ENCODE data around the gene PIWIL1. TPM values are rescaled to one million over a fixed set of nuclear protein-coding genes. Genes with fewer than 3 reads are reported as not detected.

PIWIL1 gene
- total and polyA plus RNA-seq, 2 experiments from 2014 or later, result not detected

DNA sequence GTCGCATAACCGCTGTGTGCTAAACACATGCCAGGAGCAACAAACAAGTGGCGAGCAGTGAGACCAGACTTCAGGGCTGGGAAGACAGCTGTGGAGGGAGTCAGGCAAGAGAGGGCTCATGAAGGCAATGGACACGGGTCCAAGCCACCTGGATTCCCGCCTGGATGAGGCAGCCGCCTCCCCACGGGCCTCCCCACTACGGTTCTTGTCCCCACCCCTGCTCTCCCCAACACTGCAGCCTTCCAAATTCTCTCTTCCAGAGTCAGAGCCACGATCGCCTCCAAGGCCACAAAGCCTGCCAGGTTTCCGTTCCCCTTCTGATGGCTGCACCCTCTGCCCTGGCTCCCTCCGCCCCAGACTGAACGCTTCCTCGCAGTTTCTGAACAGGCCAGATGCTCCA lies 36.1 kb upstream of the PIWIL1 start:
- 14 to 16% methylated on average over 13 to 14 of the region's 14 CpGs for WGBS, 2 experiments (ENCODE audit: low coverage in 1 of 2, low lambda C conversion rate in 2 of 2, missing lambda C conversion rate in 2 of 2)
- H3K36me3 ChIP-seq (ENCODE audit: low read depth), result no peaks in the 10 kb centered on the region

GRCh38 chr12:130303781-130304180 lies 33.9 kb upstream of the PIWIL1 start:
- Histone ChIP-seq H3K9me3 (ENCODE audit: low read depth) (no peaks in the 10 kb centered on the region), H3K4me1 (ENCODE audit: insufficient read depth) (no peaks in the 10 kb centered on the region), H3F3A (ENCODE audit: insufficient read depth) (no peaks in the 10 kb centered on the region), H3K79me2 (ENCODE audit: insufficient read depth) (no peaks in the 10 kb centered on the region), H3K4me2 (ENCODE audit: unreplicated experiment) (no peak overlapping the region), H2AFZ (no peak overlapping the region), H4K20me1 (ENCODE audit: insufficient read depth) (no peaks in the 10 kb centered on the region), H3K9me2 (ENCODE audit: insufficient read depth) (no peaks in the 10 kb centered on the region), H3K36me3 (ENCODE audit: low read depth) (no peaks in the 10 kb centered on the region), H3K9ac (no peak overlapping the region), H3K27ac (no peak overlapping the region), H3K27me3 (replicated peaks; ENCODE audit: insufficient read depth) (no peaks in the 10 kb centered on the region), H3K4me3 (no peak overlapping the region)
- 57 to 70% methylated on average over 8 of the region's 8 CpGs for WGBS, 2 experiments (ENCODE audit: low coverage in 1 of 2, low lambda C conversion rate in 2 of 2, missing lambda C conversion rate in 2 of 2)
- in situ Hi-C loops (cut with MboI), result no loop called here
- no peak for TF ChIP-seq EZH2phosphoT487 (IDR thresholded peaks at IDR 0.05; ENCODE audit: insufficient read depth, low read depth)
- TF ChIP-seq EZH2 (IDR thresholded peaks at IDR 0.05; ENCODE audit: insufficient read depth, poor library complexity, severe bottlenecking), result no peak
- DNase-seq, result no peak

More for the DNA sequence above, 36.1 kb upstream of the PIWIL1 start:
- no peak overlapping the region for H3K4me2 ChIP-seq (ENCODE audit: unreplicated experiment)
- no peak overlapping the region for H2AFZ ChIP-seq
- no peak overlapping the region for H3K4me3 ChIP-seq
- TF ChIP-seq EZH2 (IDR thresholded peaks at IDR 0.05; ENCODE audit: insufficient read depth, poor library complexity, severe bottlenecking) (no peak), EZH2phosphoT487 (IDR thresholded peaks at IDR 0.05; ENCODE audit: insufficient read depth, low read depth) (no peak)
- no peaks in the 10 kb centered on the region for H4K20me1 ChIP-seq (ENCODE audit: insufficient read depth)
- no peaks in the 10 kb centered on the region for H3K79me2 ChIP-seq (ENCODE audit: insufficient read depth)
- no peaks in the 10 kb centered on the region for H3K9me2 ChIP-seq (ENCODE audit: insufficient read depth)
- no peak overlapping the region for H3K27ac ChIP-seq
- DNase-seq, result no peak
- in situ Hi-C loops (cut with MboI), result no loop called here
- no peaks in the 10 kb centered on the region for H3F3A ChIP-seq (ENCODE audit: insufficient read depth)
- H3K4me1 ChIP-seq (ENCODE audit: insufficient read depth), result no peaks in the 10 kb centered on the region
- no peaks in the 10 kb centered on the region for H3K27me3 ChIP-seq (replicated peaks; ENCODE audit: insufficient read depth)
- H3K9me3 ChIP-seq (ENCODE audit: low read depth), result no peaks in the 10 kb centered on the region
- H3K9ac ChIP-seq, result no peak overlapping the region

DNA sequence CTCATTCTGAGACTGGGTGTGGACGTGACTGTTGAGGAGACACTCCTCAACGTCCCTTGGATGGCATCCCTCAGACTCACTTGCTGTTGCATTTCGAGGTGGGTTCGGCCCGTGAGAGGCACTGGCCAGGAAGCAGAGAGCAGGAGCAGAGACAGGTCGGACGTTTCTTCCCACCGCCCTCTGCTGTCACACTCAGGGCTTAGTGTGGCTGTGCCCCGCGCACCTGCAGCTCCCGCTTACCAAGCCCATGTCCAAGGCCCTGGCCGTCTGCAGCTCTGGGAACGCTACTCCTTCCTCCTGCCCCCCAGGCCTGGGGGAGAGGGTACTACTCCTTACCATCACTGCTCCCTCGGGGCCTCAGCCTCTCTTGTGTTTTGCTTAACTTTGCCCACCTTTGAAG lies 29.8 kb upstream of the PIWIL1 start:
- 47 to 60% methylated on average over 14 of the region's 14 CpGs for WGBS, 2 experiments (ENCODE audit: low coverage in 1 of 2, low lambda C conversion rate in 2 of 2, missing lambda C conversion rate in 2 of 2)
- in situ Hi-C loops (cut with MboI), result no loop called here
- Histone ChIP-seq H3K9ac (no peak overlapping the region), H3K27ac (no peak overlapping the region), H3K4me3 (no peak overlapping the region), H3K79me2 (ENCODE audit: insufficient read depth) (no peaks in the 10 kb centered on the region), H4K20me1 (ENCODE audit: insufficient read depth) (no peaks in the 10 kb centered on the region), H3K36me3 (ENCODE audit: low read depth) (no peaks in the 10 kb centered on the region), H3K27me3 (replicated peaks; ENCODE audit: insufficient read depth) (no peaks in the 10 kb centered on the region), H3K9me3 (ENCODE audit: low read depth) (no peaks in the 10 kb centered on the region), H3K4me2 (ENCODE audit: unreplicated experiment) (no peak overlapping the region), H3K4me1 (ENCODE audit: insufficient read depth) (no peaks in the 10 kb centered on the region), H3K9me2 (ENCODE audit: insufficient read depth) (no peaks in the 10 kb centered on the region), H3F3A (ENCODE audit: insufficient read depth) (no peaks in the 10 kb centered on the region), H2AFZ (no peak overlapping the region)
- no peak for DNase-seq
- TF ChIP-seq EZH2 (IDR thresholded peaks at IDR 0.05; ENCODE audit: insufficient read depth, poor library complexity, severe bottlenecking) (no peak), EZH2phosphoT487 (IDR thresholded peaks at IDR 0.05; ENCODE audit: insufficient read depth, low read depth) (no peak)

DNA sequence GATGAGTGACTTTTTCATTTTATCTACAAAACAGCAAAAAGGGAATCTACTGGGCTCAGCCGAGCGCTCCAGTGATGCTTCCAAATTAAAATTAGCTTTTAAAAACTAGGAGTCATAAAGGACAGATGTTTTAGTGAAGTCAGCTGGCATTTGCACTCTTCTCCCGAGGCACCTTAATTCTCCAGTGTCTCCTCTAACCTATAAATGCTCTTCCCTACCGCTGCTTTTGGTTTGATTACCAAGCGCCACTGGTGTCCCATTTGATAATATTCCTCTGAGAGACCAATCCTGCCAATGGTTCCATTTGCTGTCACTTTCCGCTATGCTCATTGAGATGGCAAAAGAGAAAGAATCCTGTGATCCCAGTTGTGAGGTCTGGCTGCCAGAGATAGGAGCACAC lies 29.3 kb upstream of the PIWIL1 start:
- H3K27me3 ChIP-seq (replicated peaks; ENCODE audit: insufficient read depth), result no peaks in the 10 kb centered on the region
- no peak overlapping the region for H3K27ac ChIP-seq
- no peak overlapping the region for H3K4me2 ChIP-seq (ENCODE audit: unreplicated experiment)
- WGBS, 2 experiments (ENCODE audit: low coverage in 1 of 2, low lambda C conversion rate in 2 of 2, missing lambda C conversion rate in 2 of 2), result 40 to 43% methylated on average over 6 of the region's 6 CpGs
- H3K36me3 ChIP-seq (ENCODE audit: low read depth), result no peaks in the 10 kb centered on the region
- H3K4me1 ChIP-seq (ENCODE audit: insufficient read depth), result no peaks in the 10 kb centered on the region
- in situ Hi-C loops (cut with MboI), result no loop called here
- no peaks in the 10 kb centered on the region for H3F3A ChIP-seq (ENCODE audit: insufficient read depth)
- no peak overlapping the region for H3K4me3 ChIP-seq
- H3K79me2 ChIP-seq (ENCODE audit: insufficient read depth), result no peaks in the 10 kb centered on the region
- H2AFZ ChIP-seq, result no peak overlapping the region
- no peak overlapping the region for H3K9ac ChIP-seq
- no peaks in the 10 kb centered on the region for H4K20me1 ChIP-seq (ENCODE audit: insufficient read depth)
- no peak for DNase-seq
- no peaks in the 10 kb centered on the region for H3K9me3 ChIP-seq (ENCODE audit: low read depth)
- H3K9me2 ChIP-seq (ENCODE audit: insufficient read depth), result no peaks in the 10 kb centered on the region
- no peak for TF ChIP-seq EZH2 (IDR thresholded peaks at IDR 0.05; ENCODE audit: insufficient read depth, poor library complexity, severe bottlenecking)
- TF ChIP-seq EZH2phosphoT487 (IDR thresholded peaks at IDR 0.05; ENCODE audit: insufficient read depth, low read depth), result no peak

- no peaks in the 10 kb centered on the region for H3K27me3 ChIP-seq (replicated peaks; ENCODE audit: insufficient read depth)
- H3K4me3 ChIP-seq, result no peak overlapping the region
- H3K9ac ChIP-seq, result no peak overlapping the region
- H3K36me3 ChIP-seq (ENCODE audit: low read depth), result no peaks in the 10 kb centered on the region
- H3K9me2 ChIP-seq (ENCODE audit: insufficient read depth), result no peaks in the 10 kb centered on the region
- DNase-seq, result no peak
- no peak overlapping the region for H2AFZ ChIP-seq
- TF ChIP-seq EZH2 (IDR thresholded peaks at IDR 0.05; ENCODE audit: insufficient read depth, poor library complexity, severe bottlenecking) (no peak), EZH2phosphoT487 (IDR thresholded peaks at IDR 0.05; ENCODE audit: insufficient read depth, low read depth) (no peak)
- no peaks in the 10 kb centered on the region for H4K20me1 ChIP-seq (ENCODE audit: insufficient read depth)
- H3K9me3 ChIP-seq (ENCODE audit: low read depth), result no peaks in the 10 kb centered on the region
- H3K27ac ChIP-seq, result no peak overlapping the region
- no peak overlapping the region for H3K4me2 ChIP-seq (ENCODE audit: unreplicated experiment)
- H3K79me2 ChIP-seq (ENCODE audit: insufficient read depth), result no peaks in the 10 kb centered on the region
- in situ Hi-C loops (cut with MboI), result no loop called here
- H3K4me1 ChIP-seq (ENCODE audit: insufficient read depth), result no peaks in the 10 kb centered on the region
- WGBS, 2 experiments (ENCODE audit: low coverage in 1 of 2, low lambda C conversion rate in 2 of 2, missing lambda C conversion rate in 2 of 2), result 33 to 50% methylated on average over 3 of the region's 3 CpGs
- H3F3A ChIP-seq (ENCODE audit: insufficient read depth), result no peaks in the 10 kb centered on the region
These were observed 21.4 kb upstream of the PIWIL1 start for GRCh38 chr12:130316251-130316650.

All from GM23248 (cell line).